ENCODE results near the gene TRIM26.
"Not testable (repeated sequence)": the region's sequence is repeated elsewhere in the genome, so short reads cannot be mapped to it uniquely, and the experiment has no call there.

The TRIM26 gene

GRCh38 chr6:30172681-30173080, 40.5 kb downstream of the TRIM26 start:
- Histone ChIP-seq H3K4me1 (ENCODE audit: control insufficient read depth in 2 of 2, insufficient read depth in 2 of 2, low read length in 2 of 2) (peaks cover 0 to 3% of the 10 kb centered on the region in 2 donors), H3K4me3 (ENCODE audit: low read length in 2 of 2) (no peak overlapping the region), H3K9me3 (ENCODE audit: control insufficient read depth in 2 of 2, low read length in 2 of 2) (no peaks in the 10 kb centered on the region), H3K27me3 (ENCODE audit: control insufficient read depth in 2 of 2, insufficient read depth in 2 of 2, low read length in 2 of 2) (peaks cover 4 to 23% of the 10 kb centered on the region in 2 donors), H3K9ac (ENCODE audit: low read depth in 1 of 2, low read length in 2 of 2) (no peak overlapping the region), H3K27ac (ENCODE audit: low read depth in 2 of 2, low read length in 2 of 2) (no peak overlapping the region), H3K36me3 (ENCODE audit: control insufficient read depth in 2 of 2, insufficient read depth in 2 of 2, low read length in 2 of 2) (peaks cover 9 to 27% of the 10 kb centered on the region in 2 donors)

GRCh38 chr6:30171677-30172471, 41.3 kb downstream of the TRIM26 start:
- Histone ChIP-seq H3K9ac (ENCODE audit: low read depth in 1 of 2, low read length in 2 of 2) (no peak overlapping the region), H3K36me3 (ENCODE audit: control insufficient read depth in 2 of 2, insufficient read depth in 2 of 2, low read length in 2 of 2) (peaks cover 14 to 32% of the 10 kb centered on the region in 2 donors), H3K27ac (ENCODE audit: low read depth in 2 of 2, low read length in 2 of 2) (no peak overlapping the region), H3K27me3 (ENCODE audit: control insufficient read depth in 2 of 2, insufficient read depth in 2 of 2, low read length in 2 of 2) (peaks cover 4 to 23% of the 10 kb centered on the region in 2 donors), H3K4me1 (ENCODE audit: control insufficient read depth in 2 of 2, insufficient read depth in 2 of 2, low read length in 2 of 2) (peaks cover 0 to 3% of the 10 kb centered on the region in 2 donors), H3K4me3 (ENCODE audit: low read length in 2 of 2) (no peak overlapping the region), H3K9me3 (ENCODE audit: control insufficient read depth in 2 of 2, low read length in 2 of 2) (no peaks in the 10 kb centered on the region)

- H3K27me3 ChIP-seq (ENCODE audit: control insufficient read depth in 2 of 2, insufficient read depth in 2 of 2, low read length in 2 of 2): peaks cover 4 to 23% of the 10 kb centered on the region in 2 donors
- no peaks in the 10 kb centered on the region for H3K9me3 ChIP-seq (ENCODE audit: control insufficient read depth in 2 of 2, low read length in 2 of 2)
- no peak overlapping the region for H3K9ac ChIP-seq (ENCODE audit: low read depth in 1 of 2, low read length in 2 of 2)
Measured at GRCh38 chr6:30169658-30170614, 43.3 kb downstream of the TRIM26 start.

GRCh38 chr6:30168741-30169140, 44.5 kb downstream of the TRIM26 start:
- Histone ChIP-seq H3K27me3 (ENCODE audit: control insufficient read depth in 2 of 2, insufficient read depth in 2 of 2, low read length in 2 of 2) (peaks cover 4 to 23% of the 10 kb centered on the region in 2 donors), H3K4me1 (ENCODE audit: control insufficient read depth in 2 of 2, insufficient read depth in 2 of 2, low read length in 2 of 2) (peaks cover 4 to 7% of the 10 kb centered on the region in 2 donors), H3K9ac (ENCODE audit: low read depth in 1 of 2, low read length in 2 of 2) (no peak overlapping the region)

More at GRCh38 chr6:30169658-30170614, 43.3 kb downstream of the TRIM26 start:
- Histone ChIP-seq H3K4me3 (ENCODE audit: low read length in 2 of 2) (no peak overlapping the region), H3K4me1 (ENCODE audit: control insufficient read depth in 2 of 2, insufficient read depth in 2 of 2, low read length in 2 of 2) (peaks cover 0 to 3% of the 10 kb centered on the region in 2 donors), H3K36me3 (ENCODE audit: control insufficient read depth in 2 of 2, insufficient read depth in 2 of 2, low read length in 2 of 2) (peaks cover 14 to 32% of the 10 kb centered on the region in 2 donors), H3K27ac (ENCODE audit: low read depth in 2 of 2, low read length in 2 of 2) (no peak overlapping the region)

GRCh38 chr6:30167101-30167500, 46.1 kb downstream of the TRIM26 start:
- Histone ChIP-seq H3K27ac (ENCODE audit: low read depth in 2 of 2, low read length in 2 of 2) (no peak overlapping the region), H3K27me3 (ENCODE audit: control insufficient read depth in 2 of 2, insufficient read depth in 2 of 2, low read length in 2 of 2) (peaks cover 4 to 17% of the 10 kb centered on the region in 2 donors), H3K4me1 (ENCODE audit: control insufficient read depth in 2 of 2, insufficient read depth in 2 of 2, low read length in 2 of 2) (peaks cover 8 to 11% of the 10 kb centered on the region in 2 donors), H3K9me3 (ENCODE audit: control insufficient read depth in 2 of 2, low read length in 2 of 2) (no peaks in the 10 kb centered on the region), H3K36me3 (ENCODE audit: control insufficient read depth in 2 of 2, insufficient read depth in 2 of 2, low read length in 2 of 2) (peaks cover 14 to 32% of the 10 kb centered on the region in 2 donors), H3K9ac (ENCODE audit: low read depth in 1 of 2, low read length in 2 of 2) (no peak overlapping the region), H3K4me3 (ENCODE audit: low read length in 2 of 2) (no peak overlapping the region)

More at GRCh38 chr6:30168741-30169140, 44.5 kb downstream of the TRIM26 start:
- H3K9me3 ChIP-seq (ENCODE audit: control insufficient read depth in 2 of 2, low read length in 2 of 2): no peaks in the 10 kb centered on the region
- no peak overlapping the region for H3K27ac ChIP-seq (ENCODE audit: low read depth in 2 of 2, low read length in 2 of 2)
- no peak overlapping the region for H3K4me3 ChIP-seq (ENCODE audit: low read length in 2 of 2)
- peaks cover 14 to 32% of the 10 kb centered on the region in 2 donors for H3K36me3 ChIP-seq (ENCODE audit: control insufficient read depth in 2 of 2, insufficient read depth in 2 of 2, low read length in 2 of 2)

- H3K27ac ChIP-seq (ENCODE audit: low read depth in 2 of 2, low read length in 2 of 2); H3K4me1 ChIP-seq (ENCODE audit: control insufficient read depth in 2 of 2, insufficient read depth in 2 of 2, low read length in 2 of 2); H3K9me3 ChIP-seq (ENCODE audit: control insufficient read depth in 2 of 2, low read length in 2 of 2); H3K4me3 ChIP-seq (ENCODE audit: low read length in 2 of 2); H3K27me3 ChIP-seq (ENCODE audit: control insufficient read depth in 2 of 2, insufficient read depth in 2 of 2, low read length in 2 of 2); H3K9ac ChIP-seq (ENCODE audit: low read depth in 1 of 2, low read length in 2 of 2): not testable (repeated sequence)
- peaks cover 10 to 21% of the 10 kb centered on the region in 2 donors for H3K36me3 ChIP-seq (ENCODE audit: control insufficient read depth in 2 of 2, insufficient read depth in 2 of 2, low read length in 2 of 2)
Measured at GRCh38 chr6:30165238-30165637, 48.0 kb downstream of the TRIM26 start.

GRCh38 chr6:30164714-30165113, 48.5 kb downstream of the TRIM26 start:
- Histone ChIP-seq H3K9ac (ENCODE audit: low read depth in 1 of 2, low read length in 2 of 2) (peak overlapping the region; percentile 56 to 91), H3K27ac (ENCODE audit: low read depth in 2 of 2, low read length in 2 of 2) (peak overlapping the region; percentile 92 to 94), H3K4me1 (ENCODE audit: control insufficient read depth in 2 of 2, insufficient read depth in 2 of 2, low read length in 2 of 2) (peaks cover 7 to 8% of the 10 kb centered on the region in 2 donors), H3K4me3 (ENCODE audit: low read length in 2 of 2) (peak overlapping the region; percentile 69 to 80), H3K27me3 (ENCODE audit: control insufficient read depth in 2 of 2, insufficient read depth in 2 of 2, low read length in 2 of 2) (peaks cover 0 to 2% of the 10 kb centered on the region in 2 donors), H3K36me3 (ENCODE audit: control insufficient read depth in 2 of 2, insufficient read depth in 2 of 2, low read length in 2 of 2) (peaks cover 10 to 20% of the 10 kb centered on the region in 2 donors), H3K9me3 (ENCODE audit: control insufficient read depth in 2 of 2, low read length in 2 of 2) (no peaks in the 10 kb centered on the region)

GRCh38 chr6:30163918-30164654, 49.1 kb downstream of the TRIM26 start:
- peak overlapping the region; percentile 79 to 91 for H3K9ac ChIP-seq (ENCODE audit: low read depth in 1 of 2, low read length in 2 of 2)
- peak overlapping the region; percentile 69 to 80 for H3K4me3 ChIP-seq (ENCODE audit: low read length in 2 of 2)
- H3K9me3 ChIP-seq (ENCODE audit: control insufficient read depth in 2 of 2, low read length in 2 of 2): no peaks in the 10 kb centered on the region
- H3K36me3 ChIP-seq (ENCODE audit: control insufficient read depth in 2 of 2, insufficient read depth in 2 of 2, low read length in 2 of 2): peaks cover 10 to 17% of the 10 kb centered on the region in 2 donors
- H3K27ac ChIP-seq (ENCODE audit: low read depth in 2 of 2, low read length in 2 of 2): peak overlapping the region; percentile 92 to 94
- H3K27me3 ChIP-seq (ENCODE audit: control insufficient read depth in 2 of 2, insufficient read depth in 2 of 2, low read length in 2 of 2): peaks cover 0 to 2% of the 10 kb centered on the region in 2 donors
- H3K4me1 ChIP-seq (ENCODE audit: control insufficient read depth in 2 of 2, insufficient read depth in 2 of 2, low read length in 2 of 2): peaks cover 7 to 8% of the 10 kb centered on the region in 2 donors

GRCh38 chr6:30163090-30163917, 49.9 kb downstream of the TRIM26 start, which contains the start of gene TRIM15:
TRIM15 (plus strand) TSS chr6:30163546; CDS start chr6:30163685, 139 bp downstream.
- Histone ChIP-seq H3K9me3 (ENCODE audit: control insufficient read depth in 2 of 2, low read length in 2 of 2) (no peaks in the 10 kb centered on the region), H3K9ac (ENCODE audit: low read depth in 1 of 2, low read length in 2 of 2) (peak within 1 kb of the TSS; percentile 79 to 91), H3K4me3 (ENCODE audit: low read length in 2 of 2) (peak within 1 kb of the TSS; percentile 69 to 80), H3K4me1 (ENCODE audit: control insufficient read depth in 2 of 2, insufficient read depth in 2 of 2, low read length in 2 of 2) (peaks cover 7 to 8% of the 10 kb centered on the region in 2 donors), H3K36me3 (ENCODE audit: control insufficient read depth in 2 of 2, insufficient read depth in 2 of 2, low read length in 2 of 2) (peaks cover 9 to 12% of the 10 kb centered on the region in 2 donors), H3K27me3 (ENCODE audit: control insufficient read depth in 2 of 2, insufficient read depth in 2 of 2, low read length in 2 of 2) (peaks cover 0 to 2% of the 10 kb centered on the region in 2 donors), H3K27ac (ENCODE audit: low read depth in 2 of 2, low read length in 2 of 2) (peak within 1 kb of the TSS; percentile 92 to 94)

Measured in mucosa of rectum (tissue), 2 donors.